Epidermal melanocyte (primary cell): ENCODE results near the gene MED31.
"Not testable (repeated sequence)": the region's sequence is repeated elsewhere in the genome, so short reads cannot be mapped to it uniquely, and the experiment has no call there.

ENCODE experiments used
- DNase-seq: peaks from one replicate; pipeline ENCODE4 v3.0.0; 2011; ENCODE audit warnings: low spot score; ENCODE audit not compliant: insufficient read length

Gene MED31

DNA sequence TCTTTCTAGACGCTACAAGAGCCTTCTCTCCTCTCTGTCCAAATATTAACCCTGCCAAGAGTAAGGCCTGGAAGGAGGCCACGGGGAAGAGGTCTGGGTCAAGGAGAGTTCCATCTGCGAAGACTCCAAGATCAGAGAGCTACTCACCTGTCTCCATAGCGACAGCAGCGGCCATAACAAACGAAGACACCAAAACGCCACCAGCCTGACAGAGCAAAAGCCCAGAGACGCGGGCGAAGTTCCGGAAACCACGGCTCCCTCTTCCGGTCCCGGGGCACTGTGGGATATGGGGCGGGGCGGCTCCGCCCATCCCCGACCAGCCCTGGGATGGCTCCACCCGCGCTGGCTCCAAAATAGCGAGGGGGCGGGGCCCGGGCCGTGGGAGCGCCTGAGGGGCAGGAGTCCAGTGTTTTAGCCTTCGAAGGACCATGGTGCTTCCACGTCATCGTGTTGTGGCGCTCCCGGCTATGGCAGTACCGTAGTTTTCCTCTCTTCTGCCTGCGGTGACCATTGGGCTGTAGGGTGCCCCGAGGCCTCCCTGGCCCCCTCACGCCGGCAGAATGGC, at the start of gene MED31, which contains the start of gene C17orf100:
MED31 (minus strand) TSS at position 252 of the 565 bp plus-strand sequence; CDS start at position 175, 77 bp downstream.
C17orf100 (plus strand) TSS at position 409 of the 565 bp plus-strand sequence; CDS start at position 561, 152 bp downstream.
- DNase-seq, result peak; percentile 95

DNA sequence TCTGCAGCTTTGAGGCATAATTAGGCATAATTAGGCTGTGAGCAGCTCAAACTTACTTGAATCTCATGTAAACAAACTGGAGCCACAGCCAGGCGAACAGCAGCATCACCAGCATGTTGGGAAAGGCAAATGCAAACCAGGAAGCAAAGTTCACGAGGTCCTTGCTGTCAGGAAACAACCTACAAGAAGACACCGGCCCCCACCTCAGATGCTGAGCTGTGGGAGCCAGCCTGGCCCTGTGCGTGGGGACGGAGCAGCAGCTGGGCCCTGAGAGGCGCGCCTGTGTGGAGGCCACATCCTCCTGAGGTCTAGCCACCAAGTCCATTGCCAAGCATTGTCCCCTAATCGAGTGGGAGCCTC, 49.5 kb upstream of the MED31 start:
- DNase-seq, result no peak

DNA sequence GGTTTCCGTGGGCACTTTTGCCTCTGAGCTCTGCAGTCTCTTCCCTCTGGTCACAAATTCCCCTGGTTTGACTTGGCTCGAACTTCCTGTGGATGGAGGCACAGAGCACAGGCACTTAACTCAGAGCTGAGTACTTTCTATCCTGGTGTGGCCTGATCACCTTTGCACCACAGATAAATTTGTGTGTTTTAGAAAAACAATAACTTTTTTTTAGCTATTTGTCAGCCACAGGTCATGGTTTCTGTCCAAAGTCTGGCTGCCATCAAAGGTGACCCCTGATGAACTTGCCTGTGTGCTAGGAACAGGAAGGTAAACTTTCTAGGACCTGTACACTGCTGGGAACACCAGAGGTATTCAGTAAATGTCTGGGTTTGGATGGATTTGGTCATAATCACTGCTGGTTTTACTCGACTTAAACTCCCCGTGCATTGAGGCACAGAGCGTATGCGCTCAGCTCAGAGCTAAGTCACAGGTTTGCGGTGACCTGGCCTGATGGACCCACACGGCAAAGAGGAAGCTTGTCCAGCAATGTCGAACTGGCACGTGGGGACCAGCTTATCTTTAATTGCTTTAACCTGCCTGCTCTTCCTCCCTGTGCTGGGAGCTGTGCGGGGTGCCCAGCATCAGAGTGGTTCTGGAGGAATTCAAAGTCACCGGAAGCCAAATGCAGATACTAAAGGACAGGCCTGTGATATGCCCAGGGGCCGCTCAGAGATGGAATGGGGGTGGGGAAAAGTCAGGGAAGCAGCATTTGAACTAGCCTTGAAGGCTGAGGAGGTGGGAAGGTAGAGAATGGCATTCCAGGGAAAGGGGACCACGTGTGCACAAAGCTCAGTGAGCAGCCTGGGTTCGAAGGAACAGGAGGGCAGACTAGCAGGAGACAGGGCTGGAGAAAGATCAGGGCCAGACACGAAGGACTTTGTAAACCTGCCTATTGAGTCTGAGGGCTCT, 48.9 kb upstream of the MED31 start:
- no peak for DNase-seq

DNA sequence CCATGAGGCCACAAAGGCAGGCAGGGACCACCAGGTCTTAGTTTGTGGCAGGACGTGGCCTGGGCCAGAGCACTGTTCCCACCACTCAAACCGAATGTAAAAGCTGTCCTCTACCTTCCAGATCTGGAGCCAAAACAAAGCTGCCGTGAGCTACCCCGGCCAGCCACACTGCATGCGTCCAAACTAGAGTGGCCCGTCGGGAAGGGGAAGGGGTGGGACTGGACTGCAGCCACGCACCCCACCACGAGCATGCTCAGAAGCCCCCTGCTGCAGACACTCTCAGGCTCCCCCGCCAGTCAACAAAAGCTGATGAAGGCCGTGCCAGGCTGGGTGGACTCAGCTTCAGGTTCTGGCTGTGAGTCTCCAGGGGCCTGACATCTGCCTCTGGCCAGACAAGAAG, 46.6 kb upstream of the MED31 start:
- DNase-seq, result no peak

DNA sequence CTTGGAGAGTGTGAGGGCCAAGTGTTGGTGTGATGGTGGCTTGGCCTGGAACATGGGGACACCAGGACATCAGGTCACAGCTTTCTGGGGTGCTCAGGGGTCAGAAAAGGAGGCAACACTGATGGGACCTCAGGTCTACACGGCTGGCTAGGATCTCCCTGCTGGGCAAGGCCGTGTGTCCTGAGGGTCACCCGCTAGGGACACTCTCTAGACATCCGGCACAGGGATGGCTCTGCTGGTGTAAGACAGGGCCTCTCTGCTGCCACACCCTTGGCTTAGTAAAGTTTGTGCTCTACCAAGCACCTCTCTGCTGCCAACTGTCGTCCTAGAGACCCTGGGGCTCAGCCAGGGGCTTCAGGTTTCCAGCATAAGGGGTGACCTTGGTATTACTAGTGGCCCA, 45.5 kb upstream of the MED31 start:
- no peak for DNase-seq

DNA sequence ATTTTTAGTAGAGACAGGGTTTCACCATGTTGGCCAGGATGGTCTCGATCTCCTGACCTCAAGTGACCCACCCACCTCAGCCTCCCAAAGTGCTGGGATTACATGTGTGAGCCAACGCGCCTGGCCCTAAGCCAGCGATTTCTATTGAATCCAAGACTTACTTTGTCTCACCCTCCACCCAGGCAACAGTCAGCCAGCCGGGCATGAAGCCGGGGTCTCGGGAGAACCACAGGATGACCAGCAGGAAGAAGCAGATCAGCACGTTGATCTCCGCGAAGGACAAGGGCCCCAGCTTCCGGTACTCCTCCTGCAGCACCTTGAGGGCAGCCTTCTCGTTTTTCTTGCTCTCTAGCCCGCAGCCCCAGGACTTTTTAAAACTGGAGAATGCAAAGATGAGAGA, 44.2 kb upstream of the MED31 start:
- DNase-seq, result no peak

DNA sequence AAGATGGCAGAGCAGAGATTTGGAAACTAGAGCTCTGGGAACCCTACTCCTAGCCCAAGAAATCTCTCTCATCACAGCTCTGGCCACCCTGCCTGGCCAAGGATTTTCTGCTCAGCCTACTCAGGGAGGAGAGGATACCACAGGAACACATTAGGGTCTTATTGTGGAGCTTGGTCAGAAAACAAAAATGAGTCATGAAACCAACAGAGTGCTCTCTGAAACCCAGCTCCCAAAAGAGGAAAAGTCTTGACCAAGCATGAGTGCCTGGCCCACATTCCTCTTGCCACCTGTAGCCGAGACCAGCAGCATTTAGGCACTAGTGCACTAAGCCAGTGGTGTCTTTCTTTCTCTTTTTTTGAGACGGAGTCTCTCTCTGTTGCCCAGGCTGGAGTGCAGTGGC, 43.6 kb upstream of the MED31 start:
- no peak for DNase-seq

DNA sequence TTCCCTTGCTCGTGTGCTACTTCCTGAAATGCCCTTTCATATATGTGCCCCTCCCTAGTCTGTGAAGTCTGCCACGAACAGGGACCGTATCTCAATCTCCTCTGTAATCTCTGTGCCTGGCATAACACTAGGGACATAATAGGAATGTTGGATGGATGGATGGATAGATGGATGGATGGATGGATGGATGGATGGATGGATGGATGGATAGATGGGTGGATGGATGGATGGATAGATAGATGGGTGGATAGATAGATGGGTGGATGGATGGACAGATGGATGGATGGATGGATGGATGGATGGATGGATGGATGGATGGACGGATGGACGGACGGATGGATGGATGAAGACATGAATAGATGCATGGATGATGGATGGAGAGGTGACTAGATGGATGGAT, 40.6 kb upstream of the MED31 start:
- DNase-seq, result not testable (repeated sequence)

DNA sequence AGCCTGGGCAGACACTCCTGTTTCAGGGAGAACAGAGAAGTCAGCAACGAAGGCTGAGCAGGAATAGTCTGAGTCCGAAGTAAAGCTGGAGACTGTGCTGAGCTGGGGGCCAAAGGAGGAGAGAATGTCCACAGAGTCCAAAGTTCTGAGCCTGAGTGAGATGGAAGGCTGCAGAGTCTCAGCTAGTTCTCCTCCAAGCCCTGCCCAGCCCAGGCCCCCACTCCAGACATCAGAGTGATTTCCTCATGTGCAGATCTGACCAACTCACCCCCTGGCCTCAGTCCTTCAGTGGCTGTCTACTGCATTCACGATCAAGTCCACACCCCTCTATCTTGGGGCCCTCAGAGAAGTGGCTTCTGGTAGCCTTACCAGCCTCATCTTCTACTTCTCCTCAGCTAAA, 40.1 kb upstream of the MED31 start:
- no peak for DNase-seq

DNA sequence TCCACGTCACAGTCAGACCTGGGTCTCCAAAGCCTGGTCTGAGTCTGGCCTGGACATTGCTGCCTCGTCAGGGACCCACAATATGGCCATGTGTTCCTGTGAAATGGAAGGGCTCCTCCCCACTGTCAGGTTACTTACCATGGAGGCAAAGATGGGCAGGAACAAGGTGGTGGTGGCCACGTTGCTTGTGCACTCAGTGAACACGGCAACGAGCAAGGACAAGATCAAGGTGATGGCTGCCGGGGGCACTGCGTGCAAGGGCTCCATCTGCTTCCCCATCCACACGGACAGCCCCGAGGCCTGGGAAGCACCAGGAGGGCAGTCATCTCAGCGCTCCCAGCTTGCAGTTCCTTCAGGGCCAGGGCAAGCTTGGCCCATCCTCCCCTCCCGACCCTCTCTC, 39.2 kb upstream of the MED31 start:
- DNase-seq, result no peak

DNA sequence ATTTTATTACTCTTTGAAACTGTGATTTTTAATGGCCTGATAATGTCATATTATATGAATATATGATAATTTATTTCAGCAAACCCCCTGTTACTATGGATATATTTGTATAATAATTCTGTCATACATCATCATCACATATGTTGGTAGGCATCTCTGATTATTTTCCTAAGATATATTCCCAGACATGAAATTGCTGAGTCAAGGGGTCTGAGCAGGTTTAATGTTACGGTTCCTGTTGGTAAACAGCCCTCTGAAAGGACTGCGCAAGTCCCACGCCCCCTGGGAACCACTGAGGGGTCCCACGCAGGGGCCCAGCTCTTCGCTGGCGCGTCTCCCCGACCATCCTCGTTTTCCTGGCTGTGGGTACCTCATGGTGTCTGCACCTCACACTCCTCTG, 37.5 kb upstream of the MED31 start:
- no peak for DNase-seq

DNA sequence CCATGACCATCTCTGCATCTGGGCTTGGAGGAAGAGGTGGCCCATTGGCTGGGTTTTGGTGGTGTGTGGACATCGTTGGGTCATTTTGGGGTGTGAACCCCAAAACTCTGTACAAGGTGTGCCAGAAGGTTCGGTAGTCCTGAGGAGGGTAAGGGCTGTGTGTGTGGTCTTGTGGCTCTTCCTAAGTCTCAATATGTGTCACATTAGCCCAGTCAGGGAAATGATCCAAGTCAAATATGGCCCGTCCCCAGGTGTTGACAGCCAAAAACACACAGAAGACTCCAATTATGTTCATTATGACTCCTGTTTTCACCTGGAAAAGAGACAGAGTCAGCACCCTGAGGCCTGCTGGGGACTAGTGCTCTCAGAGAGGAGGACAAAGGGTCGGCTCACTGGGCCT, 34.6 kb upstream of the MED31 start:
- no peak for DNase-seq

DNA sequence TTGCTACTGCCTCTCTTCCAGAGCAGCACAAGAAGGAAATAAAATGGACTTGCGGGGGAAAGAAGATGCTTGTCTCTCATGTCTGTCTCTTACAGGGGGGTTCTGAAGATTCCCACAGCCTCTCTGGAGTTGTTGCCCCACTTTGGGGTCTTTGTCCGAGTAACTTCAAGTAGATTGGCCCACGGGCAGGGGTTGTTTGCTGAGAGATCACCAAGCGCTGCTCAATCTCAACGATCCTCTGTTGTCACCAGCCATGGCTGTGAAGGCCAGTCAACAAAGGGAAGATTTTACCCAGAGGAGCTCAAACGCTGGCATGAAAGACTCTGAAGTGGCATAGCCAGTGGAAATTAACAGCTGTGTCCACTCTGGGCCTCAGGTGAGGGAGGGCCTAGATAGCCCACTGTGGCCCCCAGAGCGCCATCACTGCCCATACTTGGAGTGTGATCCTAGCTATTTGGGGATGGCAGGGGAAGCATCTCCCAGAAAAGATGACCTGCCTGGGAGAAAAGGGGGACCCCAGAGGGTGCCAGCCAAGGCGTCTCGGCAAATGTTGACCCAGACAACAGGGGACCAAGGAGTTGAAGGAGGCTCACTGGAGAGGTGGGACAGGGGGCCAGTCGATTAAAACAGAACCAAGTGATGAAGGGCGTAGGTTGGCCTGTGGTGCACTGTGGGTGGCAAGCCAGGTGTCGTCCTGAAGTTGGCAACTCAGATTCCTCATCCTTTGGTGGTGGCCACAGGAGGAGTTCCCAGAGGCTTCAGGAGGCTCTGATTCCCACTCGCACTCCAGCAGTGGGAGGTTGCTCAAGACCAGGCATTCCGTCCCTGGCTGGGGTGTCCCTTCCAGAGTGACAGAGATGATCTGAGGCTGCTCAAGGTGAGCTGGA, 33.7 kb upstream of the MED31 start:
- no peak for DNase-seq

DNA sequence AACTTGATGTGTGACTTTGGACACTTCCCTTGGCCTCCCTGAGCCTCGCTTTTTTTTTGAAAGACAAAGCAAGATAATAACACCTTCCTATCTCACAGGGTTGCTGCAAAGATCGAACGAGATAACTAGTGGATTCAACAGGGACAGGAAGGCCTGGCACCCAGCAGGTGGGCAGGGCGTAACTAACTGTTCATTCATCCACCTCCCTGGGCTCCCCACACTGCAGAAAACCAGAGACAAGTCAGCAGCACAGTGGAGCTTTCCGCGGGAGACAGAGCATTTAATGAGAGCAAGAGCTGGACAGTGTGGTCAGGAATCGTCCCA, 33.0 kb upstream of the MED31 start:
- DNase-seq, result no peak

DNA sequence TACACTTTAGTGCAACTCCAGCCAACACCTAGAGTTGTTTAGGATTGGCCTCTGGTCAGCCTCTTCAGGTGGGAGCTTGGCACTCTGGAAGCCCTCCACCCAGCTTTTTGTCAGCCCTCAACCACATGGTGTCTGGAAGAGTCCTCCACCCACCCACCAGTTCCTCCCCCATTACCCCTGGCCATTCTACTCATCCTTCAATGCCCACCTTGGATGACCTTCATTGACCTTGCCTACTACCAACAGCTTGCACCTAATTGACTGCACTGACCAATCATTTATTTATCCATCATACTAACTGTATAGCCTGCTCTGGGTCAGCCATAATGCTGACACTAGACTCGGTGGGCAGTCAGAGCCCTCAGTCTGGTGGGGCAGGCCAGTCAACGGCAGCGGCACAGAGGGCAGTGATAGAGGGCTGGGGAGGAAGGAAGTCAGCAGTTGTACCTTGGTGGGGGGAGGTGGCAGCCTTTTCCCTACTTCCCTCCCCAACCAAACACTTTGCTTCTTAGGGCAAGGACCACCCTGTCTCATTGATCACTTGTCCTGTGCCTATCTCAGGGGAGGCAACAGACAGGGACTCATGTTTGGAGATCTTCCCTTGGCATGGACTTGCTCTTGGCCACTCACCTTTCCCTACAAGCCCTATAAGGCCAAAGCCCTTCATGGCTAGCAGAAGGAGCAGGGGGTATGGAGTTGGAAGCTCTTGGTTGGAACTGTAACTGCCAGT, 32.5 kb upstream of the MED31 start:
- DNase-seq, result no peak

DNA sequence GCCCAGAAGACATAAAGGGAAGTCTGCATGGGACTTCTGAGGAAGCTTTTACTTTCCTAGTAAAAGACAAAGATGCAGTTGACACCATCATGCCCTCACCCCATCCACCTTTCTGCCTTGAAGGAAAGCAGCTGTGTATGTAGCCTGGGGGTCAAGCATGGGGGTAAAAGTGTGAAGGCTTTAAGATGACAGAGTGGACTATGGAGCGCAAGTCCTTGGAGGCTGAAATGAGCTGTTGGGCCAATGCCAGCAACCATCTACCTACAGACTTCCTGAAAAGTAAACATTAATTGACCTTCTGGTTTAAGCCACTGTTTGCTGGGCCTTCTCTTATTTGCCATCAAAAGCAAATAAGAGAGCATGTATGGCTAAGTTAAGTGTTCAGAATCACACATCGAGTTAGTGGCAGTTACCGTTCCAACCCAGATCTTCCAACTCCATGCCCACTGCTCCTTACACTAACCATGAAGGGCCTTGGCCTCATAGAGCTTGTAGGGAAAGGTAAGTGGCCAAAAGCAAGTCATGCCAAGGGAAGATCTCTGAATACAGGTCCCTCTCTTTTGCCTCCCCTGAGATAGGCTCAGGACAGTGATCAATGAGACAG, 31.8 kb upstream of the MED31 start:
- no peak for DNase-seq

DNA sequence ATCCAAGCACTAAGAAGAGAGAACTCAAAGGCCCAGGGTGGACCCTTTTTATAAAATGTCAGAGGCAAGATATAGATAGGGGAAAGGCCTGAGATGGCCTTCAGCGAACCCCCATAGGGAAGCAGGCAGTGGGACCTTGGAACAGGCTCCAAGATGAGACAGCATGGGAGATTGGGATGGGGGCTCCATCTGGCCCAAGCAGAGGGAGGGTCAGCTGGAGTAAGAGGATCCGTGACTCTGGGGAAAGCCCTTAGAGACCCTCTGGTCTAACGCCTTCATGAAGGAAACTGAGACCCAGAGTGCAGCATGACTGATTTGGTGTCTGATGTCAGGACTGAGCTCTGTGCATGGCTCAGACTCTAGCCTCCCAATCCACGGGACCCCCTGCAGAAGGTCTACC, 30.9 kb upstream of the MED31 start:
- DNase-seq, result no peak

DNA sequence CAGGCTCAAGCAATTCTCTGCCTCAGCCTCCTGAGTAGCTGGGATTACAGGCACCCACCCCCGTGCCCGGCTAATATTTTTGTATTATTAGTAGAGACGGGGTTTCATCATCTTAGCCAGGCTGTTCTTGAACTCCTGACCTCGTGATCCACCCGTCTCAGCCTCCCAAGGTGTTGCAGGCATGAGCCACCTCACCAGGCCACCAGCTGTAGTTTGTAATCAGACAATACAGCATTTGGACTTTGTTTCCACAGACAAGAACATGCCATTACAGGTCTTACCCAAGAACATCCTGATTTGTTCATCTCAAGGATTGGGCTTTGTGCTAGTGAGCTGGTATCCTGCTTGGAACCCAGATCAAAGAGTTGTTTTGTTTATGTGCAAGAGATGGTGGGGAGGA, 30.3 kb upstream of the MED31 start:
- no peak for DNase-seq

DNA sequence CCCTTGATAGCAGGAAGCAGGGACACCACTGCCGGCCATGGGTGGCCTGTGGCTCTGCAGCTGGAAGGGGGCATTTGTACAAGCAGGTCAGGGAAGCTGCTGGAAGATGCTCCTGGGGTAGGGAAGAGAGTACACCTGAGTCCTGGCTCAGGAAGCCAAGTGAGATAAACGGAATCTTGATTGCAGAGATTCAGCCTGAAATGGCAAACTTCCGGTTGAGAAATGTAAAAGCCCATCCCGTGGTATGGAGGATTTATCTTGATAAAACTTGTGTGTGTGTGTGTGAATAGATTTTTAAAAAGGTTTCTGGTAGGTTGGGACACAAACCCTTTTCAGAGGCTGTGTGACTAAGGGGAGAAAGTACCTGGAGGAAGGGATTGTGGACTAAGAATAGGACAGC, 29.8 kb upstream of the MED31 start:
- no peak for DNase-seq

DNA sequence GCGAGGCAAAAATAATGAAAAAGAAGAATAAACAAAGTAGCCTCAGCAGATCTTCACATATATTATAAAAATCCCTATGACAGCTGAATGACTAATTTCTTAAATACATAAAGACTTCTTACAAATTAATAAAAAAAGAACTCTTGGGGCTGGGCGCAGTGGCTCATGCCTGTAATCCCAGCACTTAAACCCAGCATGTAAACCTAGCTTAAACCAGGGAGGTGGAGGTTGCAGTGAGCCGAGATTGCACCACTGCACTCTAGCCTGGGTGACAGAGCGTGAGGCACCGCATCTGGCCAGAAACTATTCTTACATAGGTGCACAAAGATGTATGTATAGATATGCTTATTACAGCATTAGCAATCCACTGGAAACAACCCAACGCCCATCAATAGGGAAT, 27.8 kb upstream of the MED31 start:
- no peak for DNase-seq

DNA sequence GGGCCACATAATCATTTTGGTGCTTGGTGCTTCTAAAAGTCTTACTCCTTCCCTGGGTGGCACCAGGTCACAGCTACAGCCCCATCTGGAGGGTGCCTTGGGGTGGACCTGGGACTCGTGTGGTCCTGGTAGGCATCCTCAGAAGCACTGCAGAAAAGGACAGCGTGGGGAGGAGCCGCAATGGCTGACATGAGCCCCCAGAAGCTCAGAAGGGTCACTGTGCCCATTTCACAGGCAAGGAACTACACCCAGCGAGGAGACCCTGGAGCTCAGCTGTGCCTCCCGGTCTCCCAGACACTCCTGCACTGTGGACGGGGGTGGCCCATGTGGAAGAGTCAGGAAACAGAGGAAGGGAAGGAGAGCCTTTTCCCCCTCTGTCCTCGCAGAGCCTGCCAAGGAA, 26.5 kb upstream of the MED31 start:
- DNase-seq, result no peak
